Measurements from ENCODE around the gene PXT1.

DNA sequence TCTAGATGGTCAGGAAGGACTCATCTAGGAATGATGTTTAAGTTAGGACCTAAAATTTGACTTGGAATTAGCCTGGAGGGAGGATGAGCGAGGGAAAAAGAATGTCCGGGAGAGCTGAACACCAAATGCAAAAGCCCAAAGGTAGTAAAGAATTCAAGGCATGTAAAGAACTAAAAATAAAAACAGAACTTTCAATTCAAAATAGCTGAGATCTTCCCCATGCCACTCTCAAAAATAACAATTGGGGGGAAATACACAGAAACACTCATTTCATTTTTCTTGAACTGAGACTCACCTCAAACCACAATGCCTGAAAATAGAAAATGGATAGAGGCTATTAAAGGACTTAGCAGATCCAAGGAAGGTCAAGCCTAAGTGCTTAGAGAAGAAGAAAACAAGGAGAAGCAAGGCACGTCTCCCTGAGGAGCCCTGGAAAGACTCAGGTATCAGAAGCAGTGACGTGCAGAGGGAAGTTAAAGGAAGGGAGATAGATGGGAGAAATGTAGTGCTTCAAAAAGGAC lies 10.4 kb downstream of the PXT1 start:
- TF ChIP-seq, protein P1, sequence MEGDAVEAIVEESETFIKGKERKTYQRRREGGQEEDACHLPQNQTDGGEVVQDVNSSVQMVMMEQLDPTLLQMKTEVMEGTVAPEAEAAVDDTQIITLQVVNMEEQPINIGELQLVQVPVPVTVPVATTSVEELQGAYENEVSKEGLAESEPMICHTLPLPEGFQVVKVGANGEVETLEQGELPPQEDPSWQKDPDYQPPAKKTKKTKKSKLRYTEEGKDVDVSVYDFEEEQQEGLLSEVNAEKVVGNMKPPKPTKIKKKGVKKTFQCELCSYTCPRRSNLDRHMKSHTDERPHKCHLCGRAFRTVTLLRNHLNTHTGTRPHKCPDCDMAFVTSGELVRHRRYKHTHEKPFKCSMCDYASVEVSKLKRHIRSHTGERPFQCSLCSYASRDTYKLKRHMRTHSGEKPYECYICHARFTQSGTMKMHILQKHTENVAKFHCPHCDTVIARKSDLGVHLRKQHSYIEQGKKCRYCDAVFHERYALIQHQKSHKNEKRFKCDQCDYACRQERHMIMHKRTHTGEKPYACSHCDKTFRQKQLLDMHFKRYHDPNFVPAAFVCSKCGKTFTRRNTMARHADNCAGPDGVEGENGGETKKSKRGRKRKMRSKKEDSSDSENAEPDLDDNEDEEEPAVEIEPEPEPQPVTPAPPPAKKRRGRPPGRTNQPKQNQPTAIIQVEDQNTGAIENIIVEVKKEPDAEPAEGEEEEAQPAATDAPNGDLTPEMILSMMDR (conservative IDR thresholded peaks at IDR 0.05; ENCODE audit: low read length), result no peak
- TF ChIP-seq EZH2phosphoT487 (IDR thresholded peaks at IDR 0.05; ENCODE audit: borderline replicate concordance, low read depth, low read length), result no peak

Data from OCI-LY7 (cell line).